DND-41 (cell line): ENCODE data around the gene SCN5A.

ENCODE experiments used
- EZH2 ChIP-seq: IDR thresholded peaks from 3 replicates; pipeline ENCODE4 v1.6.1; 2012; ENCODE audit warnings: borderline replicate concordance, low read depth, mild to moderate bottlenecking, moderate library complexity, low read length, inconsistent platforms; ENCODE audit not compliant: severe bottlenecking
- TF ChIP-seq, protein P1 (sequence below): IDR thresholded peaks from 2 replicates; pipeline ENCODE4 v1.5.1; 2012; ENCODE audit warnings: borderline replicate concordance, low read length, moderate library complexity, mild to moderate bottlenecking; ENCODE audit not compliant: poor library complexity, severe bottlenecking; ENCODE audit errors: extremely low read depth

DNA sequence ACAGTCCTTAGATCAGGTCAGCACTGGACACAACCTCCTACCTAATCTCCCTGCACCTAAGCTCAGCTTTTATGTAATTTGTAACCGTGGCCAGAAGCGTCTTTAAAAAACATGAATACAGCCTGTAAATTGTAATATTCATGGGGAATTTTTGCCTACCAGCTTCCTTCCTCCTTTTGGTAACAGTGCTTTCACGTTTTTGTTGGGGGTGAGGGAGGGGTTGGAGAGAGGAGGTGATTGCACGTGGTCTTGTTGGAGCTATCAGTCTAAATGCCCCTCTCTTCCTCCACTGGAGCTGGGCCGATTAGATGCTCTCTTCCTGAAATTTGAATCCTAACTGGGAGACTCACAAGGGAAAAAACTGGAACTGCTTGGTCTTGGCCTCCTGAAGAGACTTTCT is 35.1 kb upstream of the SCN5A start:
- TF ChIP-seq, protein P1, sequence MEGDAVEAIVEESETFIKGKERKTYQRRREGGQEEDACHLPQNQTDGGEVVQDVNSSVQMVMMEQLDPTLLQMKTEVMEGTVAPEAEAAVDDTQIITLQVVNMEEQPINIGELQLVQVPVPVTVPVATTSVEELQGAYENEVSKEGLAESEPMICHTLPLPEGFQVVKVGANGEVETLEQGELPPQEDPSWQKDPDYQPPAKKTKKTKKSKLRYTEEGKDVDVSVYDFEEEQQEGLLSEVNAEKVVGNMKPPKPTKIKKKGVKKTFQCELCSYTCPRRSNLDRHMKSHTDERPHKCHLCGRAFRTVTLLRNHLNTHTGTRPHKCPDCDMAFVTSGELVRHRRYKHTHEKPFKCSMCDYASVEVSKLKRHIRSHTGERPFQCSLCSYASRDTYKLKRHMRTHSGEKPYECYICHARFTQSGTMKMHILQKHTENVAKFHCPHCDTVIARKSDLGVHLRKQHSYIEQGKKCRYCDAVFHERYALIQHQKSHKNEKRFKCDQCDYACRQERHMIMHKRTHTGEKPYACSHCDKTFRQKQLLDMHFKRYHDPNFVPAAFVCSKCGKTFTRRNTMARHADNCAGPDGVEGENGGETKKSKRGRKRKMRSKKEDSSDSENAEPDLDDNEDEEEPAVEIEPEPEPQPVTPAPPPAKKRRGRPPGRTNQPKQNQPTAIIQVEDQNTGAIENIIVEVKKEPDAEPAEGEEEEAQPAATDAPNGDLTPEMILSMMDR: no peak
- TF ChIP-seq EZH2: no peak
